Tibial artery (tissue), 4 donors: Measurements from ENCODE around the gene TTC31.

Source experiments
- DNase-seq, 2 donors: peaks; one replicate each; pipeline ENCODE4 v3.0.0-alpha.2; 2019
- H3K27ac ChIP-seq, 2 donors: fragments of 200-600 bp; sonication (generic) in 1 of 2; 1 replicate in 1 of 2; 2 replicates in 1 of 2; pipeline ENCODE4 v1.5.1; 2018 to 2019; ENCODE audit warnings: mild to moderate bottlenecking in 1 of 2
- H3K27me3 ChIP-seq, 2 donors: fragments of 200-600 bp; sonication (generic) in 1 of 2; one replicate each; pipeline versions ENCODE4 v1.5.1 to v1.6.0; 2016 to 2019
- H3K36me3 ChIP-seq, 3 donors: fragments of 200-600 bp; sonication (generic) in 2 of 3; one replicate each; pipeline ENCODE4 v1.5.1; 2016 to 2019; ENCODE audit warnings: mild to moderate bottlenecking in 2 of 3
- H3K4me1 ChIP-seq, 4 donors: fragments of 200-600 bp; sonication (generic) in 2 of 4; 1 replicate in 3 of 4; 2 replicates in 1 of 4; pipeline ENCODE4 v1.5.1; 2016 to 2019
- H3K4me3 ChIP-seq, 2 donors: fragments of 200-600 bp; sonication (generic) in 1 of 2; 1 replicate in 1 of 2; 2 replicates in 1 of 2; pipeline ENCODE4 v1.5.1; 2018 to 2019; ENCODE audit warnings: mild to moderate bottlenecking in 2 of 2
- H3K9me3 ChIP-seq, 3 donors: fragments of 200-600 bp; sonication (generic) in 1 of 3; one replicate each; pipeline ENCODE4 v1.5.1; 2016 to 2019
- intact Hi-C: fragments of 100-400 bp; cut with DNase I; formaldehyde crosslinking; loops from one replicate; pipeline ENCODE4 v1.15.0; 2023; ENCODE audit warnings: low total_unique reads
- TF ChIP-seq, protein P1 (sequence below), 2 experiments: fragments of 200-600 bp in 1 of 2; fragments of 450-650 bp in 1 of 2; IDR thresholded peaks; one replicate each; pipeline ENCODE4 v1.5.1; 2017 to 2019; ENCODE audit warnings: antibody characterized with exemption in 2 of 2, mild to moderate bottlenecking in 1 of 2, moderate library complexity in 1 of 2

TTC31 gene

DNA sequence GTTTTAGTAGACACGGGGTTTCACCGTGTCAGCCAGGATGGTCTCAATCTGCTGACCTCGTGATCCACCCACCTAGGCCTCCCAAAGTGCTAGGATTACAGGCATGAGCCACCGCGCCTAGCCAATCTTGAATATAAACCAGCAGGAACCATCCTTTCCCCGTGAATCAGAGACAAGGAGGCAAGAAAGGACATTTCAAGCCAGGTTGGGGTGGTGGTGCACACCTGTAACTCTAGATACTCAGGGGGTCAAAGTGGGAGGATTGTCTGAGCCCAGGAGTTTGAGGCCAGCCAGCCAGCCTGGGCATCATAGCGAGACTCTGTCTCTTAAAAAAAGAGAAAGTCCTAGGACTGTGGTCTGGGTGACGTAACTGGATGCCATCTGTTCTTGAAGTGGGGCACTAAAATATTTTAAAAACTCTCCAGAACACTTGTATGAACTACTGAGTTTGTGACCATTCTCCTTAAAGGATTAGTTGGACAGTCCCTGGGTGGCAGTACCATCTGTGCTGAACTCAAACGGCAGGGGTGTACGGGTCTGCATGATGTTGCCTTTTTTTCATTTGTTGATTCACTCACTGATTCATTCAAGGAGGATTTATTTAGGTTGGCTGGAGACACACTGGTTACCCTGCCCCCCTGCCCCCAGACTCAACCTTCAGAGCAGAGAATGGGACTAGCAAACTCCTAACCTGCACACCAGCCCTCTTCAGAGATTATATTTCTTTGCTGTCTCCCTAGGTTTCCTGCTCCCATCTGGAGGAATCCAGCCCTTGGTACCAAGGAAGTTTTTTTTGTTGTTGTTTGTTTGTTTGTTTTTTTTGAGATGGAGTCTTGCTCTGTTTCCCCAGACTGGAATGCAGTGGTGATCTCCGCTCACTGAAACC, 28.5 kb downstream of the TTC31 start:
- Histone ChIP-seq H3K4me3 (no peak overlapping the region), H3K9me3 (no peaks in the 10 kb centered on the region), H3K27me3 (peaks cover 17 to 71% of the 10 kb centered on the region in 2 donors), H3K4me1 (peaks cover 0 to 43% (median 35%) of the 10 kb centered on the region in 4 donors), H3K36me3 (peaks cover 0 to 3% (median under 1%) of the 10 kb centered on the region in 3 donors), H3K27ac (no peak overlapping the region)
- TF ChIP-seq, protein P1, sequence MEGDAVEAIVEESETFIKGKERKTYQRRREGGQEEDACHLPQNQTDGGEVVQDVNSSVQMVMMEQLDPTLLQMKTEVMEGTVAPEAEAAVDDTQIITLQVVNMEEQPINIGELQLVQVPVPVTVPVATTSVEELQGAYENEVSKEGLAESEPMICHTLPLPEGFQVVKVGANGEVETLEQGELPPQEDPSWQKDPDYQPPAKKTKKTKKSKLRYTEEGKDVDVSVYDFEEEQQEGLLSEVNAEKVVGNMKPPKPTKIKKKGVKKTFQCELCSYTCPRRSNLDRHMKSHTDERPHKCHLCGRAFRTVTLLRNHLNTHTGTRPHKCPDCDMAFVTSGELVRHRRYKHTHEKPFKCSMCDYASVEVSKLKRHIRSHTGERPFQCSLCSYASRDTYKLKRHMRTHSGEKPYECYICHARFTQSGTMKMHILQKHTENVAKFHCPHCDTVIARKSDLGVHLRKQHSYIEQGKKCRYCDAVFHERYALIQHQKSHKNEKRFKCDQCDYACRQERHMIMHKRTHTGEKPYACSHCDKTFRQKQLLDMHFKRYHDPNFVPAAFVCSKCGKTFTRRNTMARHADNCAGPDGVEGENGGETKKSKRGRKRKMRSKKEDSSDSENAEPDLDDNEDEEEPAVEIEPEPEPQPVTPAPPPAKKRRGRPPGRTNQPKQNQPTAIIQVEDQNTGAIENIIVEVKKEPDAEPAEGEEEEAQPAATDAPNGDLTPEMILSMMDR (IDR thresholded peaks at IDR 0.05) = no peak
- DNase-seq = no peak
- intact Hi-C loops = no loop called here

- Histone ChIP-seq H3K36me3 (no peaks in the 10 kb centered on the region), H3K27ac (no peak overlapping the region), H3K27me3 (peaks cover 17 to 88% of the 10 kb centered on the region in 2 donors), H3K9me3 (no peaks in the 10 kb centered on the region), H3K4me1 (peaks cover 0 to 35% (median 30%) of the 10 kb centered on the region in 4 donors), H3K4me3 (no peak overlapping the region)
- no peak for DNase-seq
- TF ChIP-seq, protein P1 (IDR thresholded peaks at IDR 0.05) = no peak
- intact Hi-C loops = no loop called here
These were observed 30.1 kb downstream of the TTC31 start for GRCh38 chr2:74512744-74513604.

DNA sequence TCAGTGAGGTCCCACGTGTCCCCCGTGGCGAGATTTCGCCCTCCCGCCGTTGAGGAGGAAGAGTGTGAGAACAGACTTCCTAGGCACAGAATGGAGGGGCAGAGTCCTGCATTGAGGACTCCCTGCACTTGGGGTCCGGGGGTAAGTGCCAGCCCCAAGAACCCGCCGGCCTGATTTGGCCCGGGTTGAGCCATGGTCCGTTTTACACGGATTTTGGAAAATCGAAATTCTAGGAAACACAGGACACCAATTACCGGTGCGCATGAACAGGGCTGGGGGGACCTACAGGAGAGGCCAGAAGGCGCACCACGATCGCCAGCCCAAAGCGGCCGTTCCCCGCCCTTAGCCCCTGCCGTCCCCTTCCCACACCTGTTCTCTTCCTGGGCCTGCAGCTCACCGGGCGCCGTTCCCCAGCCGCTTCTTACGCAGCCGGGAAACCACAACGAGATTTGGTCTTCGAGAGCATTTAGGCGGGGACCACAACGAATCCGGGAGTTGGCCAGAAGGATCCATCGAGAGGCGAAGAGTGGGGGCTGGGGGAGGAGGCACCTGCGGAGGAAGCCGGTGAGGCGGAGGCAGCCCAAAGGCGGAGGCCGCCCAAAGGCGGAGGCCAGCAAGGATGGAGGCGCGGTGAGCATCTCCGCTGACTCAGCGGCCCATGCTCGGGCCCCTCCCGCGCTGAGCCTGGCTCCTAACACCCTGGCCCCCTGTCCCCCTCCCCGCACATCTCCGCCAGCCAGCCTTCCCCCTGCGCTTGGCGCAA, 30.9 kb downstream of the TTC31 start:
- no peak for DNase-seq
- Histone ChIP-seq H3K9me3 (no peaks in the 10 kb centered on the region), H3K4me3 (peak overlapping the region in 1 of 2 donors; percentile 19), H3K27me3 (peaks cover 20 to 91% of the 10 kb centered on the region in 2 donors), H3K36me3 (no peaks in the 10 kb centered on the region), H3K27ac (no peak overlapping the region), H3K4me1 (peaks cover 0 to 31% (median 28%) of the 10 kb centered on the region in 4 donors)
- TF ChIP-seq, protein P1 (IDR thresholded peaks at IDR 0.05) = no peak
- intact Hi-C loops = no loop called here

GRCh38 chr2:74514368-74515270, 31.7 kb downstream of the TTC31 start, which contains the start of gene TLX2:
Gene TLX2, plus strand, starts transcription at chr2:74514450. Its CDS starts 357 bp downstream, at chr2:74514807.
- no peak for DNase-seq
- H3K27ac ChIP-seq = no peak within 1 kb of the TSS
- intact Hi-C loops = no loop called here
- H3K4me3 ChIP-seq = peak within 1 kb of the TSS in 1 of 2 donors; percentile 19
- TF ChIP-seq, protein P1 (IDR thresholded peaks at IDR 0.05) = no peak
- peaks cover 20 to 100% of the 10 kb centered on the region in 2 donors for H3K27me3 ChIP-seq
- H3K4me1 ChIP-seq = peaks cover 0 to 31% (median 28%) of the 10 kb centered on the region in 4 donors
- no peaks in the 10 kb centered on the region for H3K36me3 ChIP-seq
- H3K9me3 ChIP-seq = no peaks in the 10 kb centered on the region
